H1 (cell line): ENCODE measurements around the gene NAV2. TPM values are rescaled to one million over a fixed set of nuclear protein-coding genes. Genes with fewer than 3 reads are reported as not detected.

Source experiments
- CTCF ChIA-PET: fragments of 300-600 bp; sonication (Branson Sonifier 250); formaldehyde crosslinking; loops from one replicate; lab custom pipeline; 2021; ENCODE audit not compliant: partially characterized antibody; lab: Charles Lee
- POLR2A ChIA-PET: fragments of 300-600 bp; sonication (Branson Sonifier 250); formaldehyde crosslinking; loops from one replicate; lab custom pipeline; 2021; ENCODE audit warnings: inconsistent platforms; ENCODE audit not compliant: partially characterized antibody; lab: Charles Lee
- DNase-seq, 2 experiments: peaks; one replicate each; pipeline versions ENCODE4 v3.0.0 to v3.0.0-alpha.2; 2010 to 2022; ENCODE audit warnings: low spot score in 2 of 2, low read depth in 1 of 2, mixed read lengths in 1 of 2
- FAIRE-seq: peaks from 2 replicates; lab custom pipeline; 2011; peaks lifted over from hg19 to GRCh38; lab: Jason Lieb, UNC
- H2AFZ ChIP-seq: 2 replicates; pipeline ENCODE4 v1.8.1; 2012; ENCODE audit warnings: low read length, inconsistent platforms
- H2AK5ac ChIP-seq: 2 replicates; pipeline ENCODE4 v1.6.1; 2013; ENCODE audit warnings: low read depth, low read length
- H2BK120ac ChIP-seq: replicated peaks from 2 replicates; pipeline ENCODE3; 2013; ENCODE audit warnings: low read depth, low read length, inconsistent platforms
- H2BK12ac ChIP-seq: 2 replicates; pipeline ENCODE4 v1.6.1; 2013; ENCODE audit warnings: low read depth, low read length
- H2BK15ac ChIP-seq: 2 replicates; pipeline ENCODE4 v1.6.1; 2013; ENCODE audit warnings: low read length
- H2BK20ac ChIP-seq: 2 replicates; pipeline ENCODE4 v1.6.1; 2013; ENCODE audit warnings: low read length
- H2BK5ac ChIP-seq: 2 replicates; pipeline ENCODE4 v1.6.1; 2013; ENCODE audit warnings: low read depth, low read length
- H3K14ac ChIP-seq: 2 replicates; pipeline ENCODE4 v1.6.1; 2013; ENCODE audit warnings: inconsistent platforms; ENCODE audit not compliant: insufficient read length
- H3K18ac ChIP-seq: 2 replicates; pipeline ENCODE4 v1.6.1; 2013; ENCODE audit warnings: low read length; ENCODE audit errors: extremely low read depth
- H3K23ac ChIP-seq: 2 replicates; pipeline ENCODE4 v1.6.1; 2013; ENCODE audit warnings: inconsistent platforms; ENCODE audit not compliant: insufficient read length
- H3K23me2 ChIP-seq: 2 replicates; pipeline ENCODE4 v1.6.1; 2013; ENCODE audit warnings: low read depth, low read length
- H3K27ac ChIP-seq: 2 replicates; pipeline ENCODE4 v1.6.1; 2011; ENCODE audit warnings: low read depth, low read length, inconsistent platforms
- H3K27me3 ChIP-seq, 4 experiments: replicated peaks in 1 of 4; 1 replicate in 1 of 4; 2 replicates in 3 of 4; pipeline versions ENCODE4 v1.6.1 to v1.8.1; 2011 to 2013; ENCODE audit warnings: low read length in 3 of 4, mild to moderate bottlenecking in 3 of 4, inconsistent platforms in 2 of 4, mixed read lengths in 2 of 4, moderate library complexity in 1 of 4; ENCODE audit not compliant: control insufficient read depth in 3 of 4, insufficient read depth in 3 of 4; ENCODE audit errors: extremely low read depth in 1 of 4
- H3K36me3 ChIP-seq, 4 experiments: 2 replicates each; pipeline versions ENCODE4 v1.6.1 to v1.8.1; 2011 to 2013; ENCODE audit warnings: mild to moderate bottlenecking in 4 of 4, low read length in 3 of 4, moderate library complexity in 2 of 4, control low read depth in 1 of 4, inconsistent platforms in 1 of 4; ENCODE audit not compliant: insufficient read depth in 4 of 4, control insufficient read depth in 2 of 4
- H3K4ac ChIP-seq: replicated peaks from 2 replicates; pipeline ENCODE3; 2013; ENCODE audit warnings: low read length, low read depth, mixed read lengths, inconsistent platforms; ENCODE audit not compliant: insufficient read length
- H3K4me1 ChIP-seq, 4 experiments: replicated peaks in 1 of 4; 1 replicate in 1 of 4; 2 replicates in 3 of 4; pipeline versions ENCODE4 v1.6.1 to v1.8.1; 2011 to 2013; ENCODE audit warnings: low read length in 3 of 4, inconsistent platforms in 2 of 4, mixed read lengths in 1 of 4; ENCODE audit not compliant: insufficient read depth in 4 of 4, control insufficient read depth in 3 of 4
- H3K4me2 ChIP-seq, 2 experiments: 2 replicates each; pipeline versions ENCODE4 v1.6.1 to v1.8.1; 2011 to 2013; ENCODE audit warnings: low read depth in 2 of 2, low read length in 2 of 2, control low read depth in 1 of 2, inconsistent platforms in 1 of 2, mild to moderate bottlenecking in 1 of 2; ENCODE audit not compliant: insufficient read depth in 1 of 2
- H3K4me3 ChIP-seq, 4 experiments: fragments of 200-600, 300-600 bp in 1 of 4; sonication (generic), shearing (Covaris generic), sonication (Bioruptor Twin) in 1 of 4; 2 replicates each; pipeline versions ENCODE4 v1.5.1 to v1.8.1; 2011 to 2016; ENCODE audit warnings: low read length in 4 of 4, low read depth in 3 of 4, control low read depth in 2 of 4, inconsistent platforms in 2 of 4, mild to moderate bottlenecking in 2 of 4, mixed read lengths in 1 of 4, moderate library complexity in 1 of 4; ENCODE audit not compliant: insufficient read depth in 2 of 4; ENCODE audit errors: extremely low read depth in 1 of 4
- H3K56ac ChIP-seq: replicated peaks from 2 replicates; pipeline ENCODE3; 2013; ENCODE audit warnings: low read depth, mild to moderate bottlenecking, mixed read lengths, low read length, inconsistent platforms; ENCODE audit not compliant: insufficient read length
- H3K79me1 ChIP-seq: 2 replicates; pipeline ENCODE4 v1.6.1; 2013; ENCODE audit warnings: low read depth, low read length, control low read depth
- H3K79me2 ChIP-seq, 2 experiments: 2 replicates each; pipeline versions ENCODE4 v1.6.1 to v1.8.1; 2012 to 2013; ENCODE audit warnings: low read length in 2 of 2, mild to moderate bottlenecking in 2 of 2, inconsistent platforms in 1 of 2; ENCODE audit not compliant: insufficient read depth in 2 of 2, control insufficient read depth in 1 of 2
- H3K9ac ChIP-seq, 4 experiments: replicated peaks in 1 of 4; 1 replicate in 1 of 4; 2 replicates in 3 of 4; pipeline versions ENCODE4 v1.6.1 to v1.8.1; 2011 to 2013; ENCODE audit warnings: low read depth in 3 of 4, low read length in 3 of 4, control low read depth in 2 of 4, mild to moderate bottlenecking in 2 of 4, moderate library complexity in 2 of 4, inconsistent platforms in 1 of 4; ENCODE audit errors: extremely low read depth in 1 of 4
- H3K9me3 ChIP-seq, 2 experiments: 2 replicates each; pipeline versions ENCODE4 v1.6.1 to v1.8.1; 2012 to 2013; ENCODE audit warnings: mild to moderate bottlenecking in 2 of 2, moderate library complexity in 2 of 2, control low read depth in 1 of 2, inconsistent platforms in 1 of 2, low read depth in 1 of 2, low read length in 1 of 2, mixed read lengths in 1 of 2; ENCODE audit not compliant: insufficient read depth in 2 of 2
- H4K20me1 ChIP-seq, 2 experiments: replicated peaks in 1 of 2; 2 replicates each; pipeline versions ENCODE3 to v1.8.1; 2011 to 2013; ENCODE audit warnings: inconsistent platforms in 2 of 2, low read length in 2 of 2, mild to moderate bottlenecking in 1 of 2; ENCODE audit not compliant: insufficient read depth in 2 of 2, control insufficient read depth in 1 of 2
- H4K5ac ChIP-seq: 2 replicates; pipeline ENCODE4 v1.6.1; 2013; ENCODE audit warnings: low read length, low read depth, mixed read lengths, inconsistent platforms; ENCODE audit not compliant: insufficient read length
- H4K8ac ChIP-seq: 2 replicates; pipeline ENCODE4 v1.8.0; 2013; ENCODE audit warnings: mild to moderate bottlenecking, moderate library complexity, low read length, inconsistent platforms; ENCODE audit not compliant: insufficient read depth; ENCODE audit errors: extremely low read depth
- H4K91ac ChIP-seq: replicated peaks from 2 replicates; pipeline ENCODE3; 2013; ENCODE audit warnings: low read length, mixed read lengths, inconsistent platforms; ENCODE audit not compliant: insufficient read length
- ASH2L ChIP-seq: fragments of 200-600, 300-600 bp; sonication (generic); IDR thresholded peaks from one replicate; pipeline ENCODE4 v1.7.1; 2017; ENCODE audit warnings: low read length
- E2F6 ChIP-seq: IDR thresholded peaks from 2 replicates; pipeline ENCODE4 v1.6.1; 2012; ENCODE audit warnings: inconsistent platforms
- KDM5A ChIP-seq: fragments of 200-600 bp; IDR thresholded peaks from 2 replicates; pipeline ENCODE4 v1.7.1; 2012; ENCODE audit warnings: mild to moderate bottlenecking, low read length, inconsistent platforms, mixed read lengths
- WGBS, 2 experiments: shearing (Covaris generic) in 1 of 2; methylation state at CpG; one replicate each; pipeline versions ENCODE4 v1.1.6 to v1.1.7; 2013 to 2015; ENCODE audit warnings: low lambda C conversion rate in 2 of 2, mixed read lengths in 2 of 2, inconsistent platforms in 1 of 2, low coverage in 1 of 2, missing lambda C conversion rate in 1 of 2; ENCODE audit not compliant: insufficient replicate concordance in 2 of 2, insufficient coverage in 1 of 2, insufficient read length in 1 of 2; ENCODE audit errors: extremely low coverage in 1 of 2, missing lambda C conversion rate in 1 of 2; 5-methylcytosine and 5-hydroxymethylcytosine counted together
- polyA plus RNA-seq, 7 experiments: library from polyadenylated mRNA; depleted of rRNA in 3 of 7; stranded (reverse) in 5 of 7; unstranded in 2 of 7; fragments of >200 nt in 5 of 7; fragments of 200-250 nt in 2 of 7; gene quantifications; 1 replicate in 5 of 7; 2 replicates in 1 of 7; 4 replicates in 1 of 7; pipeline versions ENCODE4 v1.2.1 to v1.2.3, GENCODE V29; 2011 to 2013; ENCODE audit warnings: missing spikeins in 2 of 7, mixed read lengths in 2 of 7
- total RNA-seq: library from RNA; stranded (reverse); fragmentation: NEBNext Ultra II Directional; extraction: Animal tissue kit (Norgen Biotek cat#: 25700); gene quantifications from 2 replicates; pipeline ENCODE4 v1.2.1, GENCODE V29; 2021
- TF ChIP-seq, protein P1 (sequence below), 3 experiments: IDR thresholded peaks; 1 replicate in 2 of 3; 2 replicates in 1 of 3; pipeline versions ENCODE4 v1.5.1 to v1.6.1; 2011; ENCODE audit warnings: low read length in 3 of 3, mild to moderate bottlenecking in 3 of 3, inconsistent platforms in 2 of 3, low read depth in 1 of 3, moderate library complexity in 1 of 3; ENCODE audit not compliant: insufficient read depth in 1 of 3; ENCODE audit errors: control extremely low read depth in 1 of 3
- TF ChIP-seq, protein P2 (sequence below): IDR thresholded peaks from 2 replicates; pipeline ENCODE4 v1.6.1; 2011; ENCODE audit warnings: low read depth, mild to moderate bottlenecking, low read length; ENCODE audit not compliant: insufficient read depth

NAV2 gene
- total and polyA plus RNA-seq, 2 of the 8 experiments (the other 6 are each of a cell fraction or from before 2014, with no cell fraction given), result 35.6 to 73.6 TPM

DNA sequence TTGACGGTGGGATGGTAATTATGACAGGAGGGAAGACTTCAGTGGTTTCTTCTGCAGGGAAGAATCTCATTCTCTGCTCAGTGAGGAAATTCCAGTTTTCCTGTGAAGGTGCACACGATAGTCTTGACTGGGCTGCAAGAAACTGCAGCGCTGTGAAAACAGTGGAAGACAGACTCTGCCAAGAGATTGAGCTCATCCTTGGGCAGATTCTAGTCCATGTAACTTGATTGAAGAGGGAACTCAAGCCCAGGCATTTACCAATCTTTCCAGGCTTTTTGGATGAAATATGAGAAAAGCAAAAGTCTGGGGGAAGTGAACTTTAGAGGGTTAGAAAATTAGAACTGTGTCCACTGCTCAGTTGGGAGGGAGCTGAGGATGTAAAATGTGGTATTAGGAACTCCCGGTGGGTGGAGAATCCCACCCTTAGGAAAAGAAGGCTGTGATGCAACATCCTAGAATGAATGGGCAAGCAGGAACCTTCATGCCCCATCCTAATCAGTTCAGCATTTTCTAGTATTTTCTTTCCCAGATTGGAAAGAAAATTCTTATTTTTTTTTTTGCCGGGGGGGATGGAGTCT, 235.0 kb downstream of the NAV2 start:
- Histone ChIP-seq H3K9me3 (no peaks in the 10 kb centered on the region), H4K5ac (no peak overlapping the region), H2AK5ac (no peak overlapping the region), H3K27me3 (no peaks in the 10 kb centered on the region), H4K91ac (no peak overlapping the region), H2BK120ac (no peak overlapping the region), H2AFZ (no peak overlapping the region), H3K27ac (no peak overlapping the region), H2BK5ac (no peak overlapping the region), H3K4me1 (peaks cover 3 to 10% (median 9%) of the 10 kb centered on the region in 4 experiments; a peak in 5 of 7 replicates), H4K20me1 (no peaks in the 10 kb centered on the region), H3K23me2 (no peaks in the 10 kb centered on the region), H3K23ac (no peak overlapping the region), H3K79me2 (no peaks in the 10 kb centered on the region), H2BK20ac (no peak overlapping the region), H3K18ac (no peak overlapping the region), H3K56ac (no peak overlapping the region), H2BK12ac (no peak overlapping the region), H3K4ac (no peak overlapping the region), H3K4me3 (no peak overlapping the region), H2BK15ac (no peak overlapping the region), H4K8ac (no peak overlapping the region), H3K79me1 (no peaks in the 10 kb centered on the region), H3K36me3 (peaks cover 6 to 35% (median 28%) of the 10 kb centered on the region in 4 experiments), H3K9ac (no peak overlapping the region), H3K14ac (no peak overlapping the region), H3K4me2 (no peak overlapping the region)
- ChIA-PET CTCF (interaction anchor here (0.7 to 8.3 kb wide), 10 partner anchors 7 to 185 kb away, joined by 3 to 72 read pairs (median 4); no protein-coding TSS in a partner anchor), POLR2A (no interaction called here)
- FAIRE-seq, result no peak
- TF ChIP-seq, protein P1, sequence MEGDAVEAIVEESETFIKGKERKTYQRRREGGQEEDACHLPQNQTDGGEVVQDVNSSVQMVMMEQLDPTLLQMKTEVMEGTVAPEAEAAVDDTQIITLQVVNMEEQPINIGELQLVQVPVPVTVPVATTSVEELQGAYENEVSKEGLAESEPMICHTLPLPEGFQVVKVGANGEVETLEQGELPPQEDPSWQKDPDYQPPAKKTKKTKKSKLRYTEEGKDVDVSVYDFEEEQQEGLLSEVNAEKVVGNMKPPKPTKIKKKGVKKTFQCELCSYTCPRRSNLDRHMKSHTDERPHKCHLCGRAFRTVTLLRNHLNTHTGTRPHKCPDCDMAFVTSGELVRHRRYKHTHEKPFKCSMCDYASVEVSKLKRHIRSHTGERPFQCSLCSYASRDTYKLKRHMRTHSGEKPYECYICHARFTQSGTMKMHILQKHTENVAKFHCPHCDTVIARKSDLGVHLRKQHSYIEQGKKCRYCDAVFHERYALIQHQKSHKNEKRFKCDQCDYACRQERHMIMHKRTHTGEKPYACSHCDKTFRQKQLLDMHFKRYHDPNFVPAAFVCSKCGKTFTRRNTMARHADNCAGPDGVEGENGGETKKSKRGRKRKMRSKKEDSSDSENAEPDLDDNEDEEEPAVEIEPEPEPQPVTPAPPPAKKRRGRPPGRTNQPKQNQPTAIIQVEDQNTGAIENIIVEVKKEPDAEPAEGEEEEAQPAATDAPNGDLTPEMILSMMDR (IDR thresholded peaks at IDR 0.05; ENCODE audit: control extremely low read depth in 1 of 3, insufficient read depth in 1 of 3, low read depth in 1 of 3, low read length in 3 of 3), result no peak
- no peak for TF ChIP-seq E2F6
- TF ChIP-seq, protein P2, sequence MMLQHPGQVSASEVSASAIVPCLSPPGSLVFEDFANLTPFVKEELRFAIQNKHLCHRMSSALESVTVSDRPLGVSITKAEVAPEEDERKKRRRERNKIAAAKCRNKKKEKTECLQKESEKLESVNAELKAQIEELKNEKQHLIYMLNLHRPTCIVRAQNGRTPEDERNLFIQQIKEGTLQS, result no peak
- TF ChIP-seq KDM5A, result no peak
- TF ChIP-seq ASH2L, result no peak
- 81% methylated on average over 5 of the region's 5 CpGs; no CpG with 5 or more reads in 1 of the 2 experiments for WGBS, 2 experiments
- DNase-seq, result no peak
